Right lobe of liver (tissue), 4 donors: ENCODE measurements around the gene SV2C.

Experiments used
- CTCF ChIP-seq, 4 donors: fragments of 200-600 bp in 3 of 4; fragments of 450-650 bp in 1 of 4; IDR thresholded peaks; one replicate each; pipeline versions ENCODE4 v1.5.1 to v1.8.0; 2016 to 2022; ENCODE audit warnings: antibody characterized with exemption in 4 of 4, mild to moderate bottlenecking in 2 of 4
- POLR2A ChIP-seq: fragments of 450-650 bp; IDR thresholded peaks from one replicate; pipeline ENCODE4 v1.6.1; 2017; ENCODE audit warnings: antibody characterized with exemption, mild to moderate bottlenecking
- donor health status: DM: no; HTN: no; CAD: no.
- donor health status: DM: no; HTN: no; CAD: no.
- donor health status: DM: no; HTN: yes; CAD: no.

- TF ChIP-seq CTCF (IDR thresholded peaks at IDR 0.05), result no peak
- TF ChIP-seq POLR2A, result no peak
These were observed 242.8 kb downstream of the SV2C start for GRCh38 chr5:76325876-76326491.
